Measurements from ENCODE around the gene USP13. TPM values are rescaled to one million over a fixed set of nuclear protein-coding genes. Genes with fewer than 3 reads are reported as not detected.

Gene USP13
- total RNA-seq, 1 donor from 2014 or later: 7.2 TPM

DNA sequence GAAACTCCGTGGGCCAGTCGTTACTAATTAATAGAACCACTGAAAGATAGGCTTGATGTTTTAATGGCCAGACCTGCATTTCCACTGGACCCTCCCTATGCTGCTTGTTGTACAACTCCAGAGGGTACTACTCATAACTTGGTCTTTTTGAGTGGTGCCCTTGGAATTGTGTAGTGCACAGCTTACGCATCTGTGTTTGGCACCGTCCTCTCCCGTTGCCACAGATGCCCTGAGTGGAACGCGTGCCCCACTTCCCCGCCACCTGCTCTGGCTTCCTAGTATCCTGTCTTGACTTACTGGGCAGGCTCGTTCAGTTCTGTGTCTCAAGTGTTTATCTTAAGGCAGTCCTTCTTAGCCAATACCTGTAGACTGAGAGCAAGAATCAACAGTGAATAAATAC, 78.7 kb downstream of the USP13 start:
- intact Hi-C loops (cut with micrococcal nuclease): no loop called here

DNA sequence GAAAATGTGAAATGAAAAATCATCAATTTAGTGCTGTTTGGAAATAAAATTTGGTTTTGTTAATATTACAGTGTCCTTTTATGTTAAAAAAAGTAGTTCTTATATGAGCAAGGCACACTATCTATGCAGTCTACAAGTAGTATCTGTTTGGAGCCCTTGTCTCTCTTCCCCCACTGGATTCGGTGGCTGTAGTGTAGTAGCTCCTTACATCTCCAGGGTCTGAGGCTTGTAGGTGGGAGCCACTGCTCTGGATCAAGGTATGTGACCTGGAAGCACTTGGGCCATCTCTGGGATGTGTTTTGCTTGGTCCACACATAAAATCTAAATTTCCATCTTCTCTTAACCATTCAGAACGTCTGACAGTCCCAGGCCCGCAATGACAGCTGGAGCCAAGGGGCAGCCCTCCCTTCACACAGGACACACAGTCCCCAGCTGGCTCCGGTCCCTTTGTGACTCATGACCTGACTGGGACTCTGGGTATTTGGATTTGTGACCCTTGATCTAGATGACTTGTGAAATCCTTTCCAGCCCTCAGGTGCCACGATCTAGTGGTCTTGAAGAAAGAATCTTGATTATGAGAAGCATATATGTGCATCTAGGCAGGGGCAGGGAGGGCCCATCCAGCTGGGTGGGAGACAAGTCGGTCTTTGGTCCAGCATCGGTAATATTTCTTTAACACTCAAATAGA, 80.0 kb downstream of the USP13 start:
- intact Hi-C loops (cut with micrococcal nuclease): no loop called here

DNA sequence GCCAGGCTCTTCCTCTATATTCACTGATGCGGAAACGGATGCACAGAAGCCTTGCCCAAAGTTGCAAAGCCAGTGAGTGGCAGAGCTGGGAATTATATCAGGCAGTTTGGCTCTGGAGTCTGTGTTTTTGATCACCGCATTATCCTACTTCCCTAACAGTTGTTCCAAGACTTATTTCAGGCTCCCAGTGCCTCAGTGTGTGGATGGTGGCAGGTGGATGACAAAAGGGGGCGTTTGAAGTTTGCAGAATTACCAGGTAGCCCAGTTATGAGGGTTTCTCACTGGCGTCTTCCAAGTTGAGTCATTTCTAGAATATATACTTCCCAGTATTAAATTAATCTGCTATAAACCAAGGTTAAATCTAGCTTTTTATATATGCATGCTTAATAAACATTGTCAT, 81.0 kb downstream of the USP13 start:
- intact Hi-C loops (cut with micrococcal nuclease): no loop called here

DNA sequence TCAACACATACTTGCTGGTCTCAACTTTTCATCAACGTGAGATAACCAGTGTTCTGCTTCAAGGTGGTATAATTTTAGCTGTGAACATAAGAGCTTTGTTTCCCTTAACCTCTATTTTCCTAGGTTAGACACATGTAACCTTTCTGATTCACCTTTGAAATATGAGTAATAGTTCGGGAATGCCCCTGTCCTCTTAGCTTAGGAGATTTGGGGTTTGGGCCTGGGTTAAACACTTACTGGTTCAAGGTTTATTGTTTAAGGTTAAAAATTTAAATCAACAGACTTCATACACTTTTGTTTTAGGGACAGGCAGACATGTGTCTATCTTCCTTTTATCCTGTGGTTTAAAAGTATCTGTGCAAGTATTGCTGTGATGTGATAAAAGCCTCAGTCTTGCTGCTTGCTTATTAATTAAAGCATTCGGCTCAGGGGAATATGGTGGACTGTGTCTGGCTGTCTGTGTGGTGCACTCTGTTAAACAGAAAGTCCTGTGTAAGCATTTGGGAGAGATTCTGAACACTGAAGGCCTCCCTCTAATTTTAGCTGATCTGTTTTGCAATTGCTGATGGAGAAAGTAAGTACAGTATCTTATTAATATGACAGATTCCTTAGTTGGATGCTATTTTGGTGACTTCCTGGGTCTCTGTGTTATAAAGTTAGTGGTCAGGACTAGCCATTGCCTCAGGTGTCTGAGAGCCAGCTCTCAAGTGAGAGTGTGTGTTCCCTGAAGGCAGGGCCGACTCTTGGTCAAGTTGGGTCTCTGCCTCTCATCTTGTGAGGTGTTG, 81.8 kb downstream of the USP13 start:
- intact Hi-C loops (cut with micrococcal nuclease): no loop called here

DNA sequence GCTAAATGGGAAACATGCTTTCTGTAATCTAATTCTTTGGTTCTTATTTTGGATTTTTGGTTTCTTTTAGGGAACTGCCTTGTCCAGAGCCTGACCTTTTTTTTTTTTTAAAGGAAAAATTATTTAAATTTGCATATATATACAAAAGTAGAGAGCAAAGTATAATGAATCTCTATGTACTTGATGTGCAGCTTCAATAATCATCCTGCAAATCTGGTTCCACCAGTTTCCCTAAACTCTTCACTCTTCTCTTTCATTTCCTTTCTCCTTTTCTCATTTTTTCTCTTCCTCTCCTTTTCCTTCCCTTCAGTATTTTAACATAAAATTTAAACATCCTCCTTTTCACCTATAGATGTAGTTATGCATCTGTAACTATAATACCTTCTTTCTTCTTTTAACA, 82.5 kb downstream of the USP13 start:
- intact Hi-C loops (cut with micrococcal nuclease): no loop called here

DNA sequence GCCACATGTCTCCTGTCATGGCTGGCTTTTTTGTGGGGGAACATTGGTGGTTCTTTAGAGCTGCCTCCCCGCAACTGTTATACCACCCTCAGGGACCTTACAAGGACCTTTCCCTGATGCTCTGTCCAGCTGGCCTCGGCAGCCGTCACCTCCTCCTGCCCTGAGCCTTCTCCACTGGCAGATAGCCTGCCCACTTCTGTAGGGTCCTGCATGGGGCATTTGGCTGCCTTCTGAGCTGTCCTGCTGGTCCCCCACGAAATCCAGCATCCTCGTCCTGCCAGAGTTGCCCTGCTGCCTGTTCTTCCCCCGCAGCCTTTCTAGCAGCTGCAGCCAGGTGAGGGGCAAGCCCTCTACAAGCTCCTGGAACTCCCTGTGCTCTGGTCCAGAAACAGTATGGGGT, 86.2 kb downstream of the USP13 start:
- intact Hi-C loops (cut with micrococcal nuclease): no loop called here

DNA sequence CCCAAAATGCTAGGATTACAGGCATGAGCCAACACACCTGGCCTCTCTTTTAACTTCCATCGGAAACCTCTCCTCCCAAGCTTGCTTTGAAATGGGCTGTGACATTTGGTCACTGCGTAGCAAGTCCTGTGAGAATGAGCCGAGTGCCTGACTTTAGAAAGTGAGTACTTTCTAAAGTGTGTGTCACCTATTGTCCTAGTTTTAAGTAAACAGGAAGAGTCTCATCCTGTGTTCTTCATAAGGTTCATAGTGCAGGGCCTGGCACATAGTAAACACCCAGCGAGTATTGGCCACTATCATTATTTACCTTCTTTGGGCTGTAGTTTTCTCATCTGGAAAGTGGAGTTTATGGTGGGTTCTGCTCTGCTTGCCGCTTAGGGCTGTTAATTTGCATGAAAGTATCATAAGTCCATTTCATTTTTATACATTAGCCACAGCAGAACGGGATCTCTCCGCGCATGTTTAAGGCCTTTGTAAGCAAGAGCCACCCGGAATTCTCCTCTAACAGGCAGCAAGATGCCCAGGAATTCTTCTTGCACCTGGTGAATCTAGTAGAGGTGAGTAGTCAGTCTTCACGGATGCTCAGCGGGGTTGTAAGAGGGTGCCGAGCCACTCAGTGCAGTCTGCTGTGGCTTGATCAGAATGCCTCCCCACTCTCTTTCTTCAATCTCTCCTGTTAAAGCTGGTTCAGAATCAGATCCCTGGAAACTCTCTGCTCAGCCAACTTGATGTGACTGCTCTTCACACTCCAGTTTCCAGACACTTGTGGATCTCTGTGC, 87.2 kb downstream of the USP13 start:
- intact Hi-C loops (cut with micrococcal nuclease): loop anchor here (5.0 kb wide), 1 partner anchor 88 kb away; the partner anchor contains the start of gene USP13

DNA sequence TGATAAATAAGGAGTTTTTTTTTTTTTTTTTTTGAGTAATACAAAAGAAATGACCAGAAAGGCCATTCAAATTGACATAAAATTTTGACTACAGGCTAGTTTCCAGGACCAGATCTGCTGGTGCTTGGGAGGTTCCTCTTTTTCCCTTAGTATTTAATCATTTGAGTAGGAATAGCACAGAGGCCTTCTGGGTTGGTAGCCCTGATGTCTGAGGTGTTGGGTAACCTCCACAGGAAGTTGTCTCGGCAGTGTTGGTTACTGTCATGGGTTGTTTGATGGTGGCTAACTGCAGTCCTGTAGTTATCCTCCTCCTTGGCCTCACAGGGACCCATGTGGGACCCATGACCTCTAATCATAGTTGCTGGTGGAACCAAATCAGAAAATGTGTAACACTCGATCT, 91.1 kb downstream of the USP13 start:
- intact Hi-C loops (cut with micrococcal nuclease): loop anchor here (5.0 kb wide), 1 partner anchor 92 kb away; the partner anchor contains the start of gene USP13

DNA sequence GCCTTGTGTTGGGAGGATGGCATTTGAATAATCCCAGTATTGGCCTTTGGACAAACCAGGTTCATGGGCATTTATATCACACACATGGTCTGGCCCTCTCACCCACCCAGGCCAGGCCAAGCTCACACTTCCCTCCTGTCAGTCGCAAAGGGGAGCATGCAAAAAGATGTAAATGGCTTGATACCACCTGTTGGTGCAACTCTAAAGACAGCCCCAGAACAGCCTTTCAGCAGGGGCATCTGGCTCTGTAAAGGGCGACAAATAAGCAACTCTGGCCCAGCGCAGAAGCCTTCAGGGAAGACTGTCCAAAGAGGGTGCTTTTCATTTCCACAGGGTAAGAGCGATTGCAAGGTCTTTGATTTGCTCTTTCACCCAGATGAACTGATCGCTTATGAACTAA, 91.8 kb downstream of the USP13 start:
- intact Hi-C loops (cut with micrococcal nuclease): loop anchor here (5.0 kb wide), 1 partner anchor 92 kb away; the partner anchor contains the start of gene USP13

DNA sequence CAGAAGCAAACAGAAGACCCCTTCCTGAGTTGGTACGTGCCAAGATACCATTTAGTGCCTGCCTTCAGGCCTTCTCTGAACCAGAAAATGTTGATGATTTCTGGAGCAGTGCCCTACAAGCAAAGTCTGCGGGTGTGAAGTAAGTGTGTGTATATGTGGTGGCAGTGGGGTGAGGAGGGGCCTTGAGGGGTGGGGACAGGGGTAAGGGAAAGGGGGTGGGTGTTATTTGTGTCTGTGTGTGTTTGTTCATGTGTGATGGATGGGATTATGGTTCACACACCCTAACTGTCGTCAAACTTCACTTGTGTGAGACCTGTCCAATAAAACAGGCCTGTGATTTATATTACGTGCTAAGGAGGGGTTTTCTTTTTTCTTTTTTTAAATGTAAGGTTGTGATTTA, 92.2 kb downstream of the USP13 start:
- intact Hi-C loops (cut with micrococcal nuclease): no loop called here

DNA sequence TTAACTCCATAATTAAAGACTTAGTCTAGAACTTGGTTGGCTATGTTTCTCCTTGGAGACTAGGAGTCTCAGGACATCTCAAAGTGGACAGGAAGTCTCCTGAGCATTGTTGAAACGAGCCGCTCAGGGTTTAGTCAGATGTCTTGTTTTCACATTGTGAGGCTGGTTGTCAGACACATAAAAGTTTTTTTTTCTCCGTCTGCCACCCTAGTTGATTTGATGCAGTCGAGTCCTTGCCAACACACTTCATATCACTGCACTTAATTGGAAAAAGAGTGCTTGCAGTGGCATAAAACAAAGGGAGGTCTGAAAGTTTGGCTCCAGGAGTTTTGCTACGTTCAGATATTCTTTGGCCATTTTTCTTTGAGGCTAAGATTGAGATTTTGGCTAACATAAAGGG, 92.9 kb downstream of the USP13 start:
- intact Hi-C loops (cut with micrococcal nuclease): no loop called here

DNA sequence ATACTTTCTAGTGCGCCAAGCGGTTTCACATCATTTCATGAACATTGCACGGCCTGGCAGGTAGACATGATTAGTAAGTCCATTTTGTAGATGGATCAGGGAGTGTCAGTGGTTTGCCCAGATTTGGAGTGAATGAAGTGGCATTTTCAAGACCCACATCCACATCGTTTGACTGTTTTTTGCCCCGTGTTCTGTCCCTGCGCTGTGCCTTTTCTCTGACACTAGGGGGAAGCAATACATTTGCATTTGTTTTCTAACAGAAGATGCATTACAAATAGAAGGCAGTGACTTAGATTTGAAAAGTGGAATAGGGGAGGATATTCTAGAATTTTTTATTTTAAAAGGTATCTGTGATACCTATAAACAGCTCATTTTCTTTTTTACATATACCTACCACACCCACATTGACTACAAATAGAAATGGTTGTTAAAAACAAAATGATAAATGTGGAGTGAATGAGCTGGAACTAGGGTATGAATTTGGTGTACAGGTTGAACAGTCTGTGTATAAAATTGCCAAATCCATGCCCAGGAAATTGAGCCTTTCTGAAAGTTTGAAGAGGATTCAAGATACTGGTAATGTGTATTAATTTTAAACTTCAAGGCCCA, 98.0 kb downstream of the USP13 start:
- intact Hi-C loops (cut with micrococcal nuclease): loop anchor here (2.0 to 10.0 kb wide), 2 partner anchors 844 to 1954 kb away; no protein-coding TSS in a partner anchor

DNA sequence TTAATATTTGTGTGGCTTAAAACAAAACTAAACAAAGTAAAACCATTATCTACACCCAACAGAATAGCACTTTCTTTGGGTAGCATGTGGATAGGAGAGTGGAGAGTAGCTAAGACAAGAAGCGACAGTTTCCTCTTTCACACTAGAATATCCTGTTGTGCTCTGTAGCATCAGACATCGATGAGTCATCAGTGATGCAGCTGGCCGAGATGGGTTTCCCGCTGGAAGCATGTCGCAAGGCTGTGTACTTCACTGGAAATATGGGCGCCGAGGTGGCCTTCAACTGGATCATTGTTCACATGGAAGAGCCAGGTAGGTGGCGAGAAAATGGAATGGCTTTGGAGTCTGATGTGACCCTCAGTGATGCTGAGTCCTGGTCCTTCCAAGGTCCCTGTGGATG, 108.1 kb downstream of the USP13 start:
- intact Hi-C loops (cut with micrococcal nuclease): no loop called here

DNA sequence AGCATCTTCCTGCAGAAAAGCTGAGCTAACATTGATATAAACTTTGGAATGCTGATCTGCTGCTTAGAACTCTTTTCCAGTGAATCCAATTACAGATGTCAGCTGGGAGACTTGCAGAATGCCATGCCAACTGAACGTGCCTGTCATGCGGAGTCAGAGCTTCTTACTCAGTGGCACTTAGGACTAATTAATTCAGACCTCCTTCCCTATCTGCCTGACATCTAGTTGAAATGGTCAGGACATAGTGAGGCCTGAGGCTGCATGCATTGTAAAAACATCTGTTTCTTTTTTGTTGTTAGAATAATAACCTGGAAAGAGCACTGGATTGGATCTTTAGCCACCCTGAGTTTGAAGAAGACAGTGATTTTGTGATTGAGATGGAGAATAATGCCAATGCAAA, 112.6 kb downstream of the USP13 start:
- intact Hi-C loops (cut with micrococcal nuclease): no loop called here

DNA sequence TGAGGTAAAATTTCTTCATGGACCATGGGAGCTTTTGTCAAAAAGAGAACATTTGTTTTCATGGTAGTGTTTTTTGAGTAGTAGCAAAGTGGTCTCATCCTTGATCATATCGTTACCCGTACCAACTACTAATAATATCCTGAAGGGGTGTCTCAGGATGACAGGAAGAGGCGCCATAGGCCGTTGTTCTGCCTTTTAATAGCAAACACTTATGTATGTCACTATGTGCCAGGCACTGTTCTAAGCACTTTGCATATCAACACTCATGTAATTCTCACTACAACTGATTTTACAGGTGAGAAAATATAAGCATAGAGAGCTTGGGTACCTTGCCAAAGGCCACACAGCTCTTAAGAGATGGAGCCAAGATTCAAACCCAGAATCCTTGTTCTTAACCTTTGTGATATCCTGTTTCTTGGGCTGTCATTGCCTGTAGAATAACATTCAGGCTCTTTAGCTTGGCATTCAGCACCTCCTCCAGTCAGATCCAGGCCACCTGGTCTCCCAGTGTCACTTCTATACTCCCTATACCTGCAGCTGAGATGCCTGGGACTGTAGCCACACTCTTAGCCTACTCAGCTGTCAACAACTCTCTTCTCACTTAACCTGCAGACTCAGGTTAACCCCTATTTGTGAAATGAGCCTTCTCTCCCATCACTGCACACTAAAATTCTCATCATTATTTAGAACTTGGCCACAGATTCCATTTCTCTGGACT, 113.7 kb downstream of the USP13 start:
- intact Hi-C loops (cut with micrococcal nuclease): no loop called here

DNA sequence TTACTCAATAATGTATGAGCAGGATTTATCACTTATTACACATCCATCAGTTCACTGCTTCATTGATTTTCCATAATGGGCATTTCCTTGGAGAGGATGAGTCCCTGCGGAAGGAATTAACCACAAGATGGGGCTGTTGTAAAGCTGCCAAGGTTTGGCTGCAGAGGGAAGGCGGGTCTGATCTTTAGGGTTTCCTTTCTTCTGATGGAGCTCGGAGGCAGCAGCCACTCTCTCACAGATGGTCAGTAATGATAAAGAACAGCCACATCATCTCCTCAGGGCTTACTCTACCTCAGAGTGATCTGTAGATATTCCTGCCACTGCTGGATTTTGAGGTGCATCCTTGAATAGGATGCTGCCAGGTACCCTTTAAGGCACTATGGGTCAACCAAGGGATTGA, 115.2 kb downstream of the USP13 start:
- intact Hi-C loops (cut with micrococcal nuclease): no loop called here

DNA sequence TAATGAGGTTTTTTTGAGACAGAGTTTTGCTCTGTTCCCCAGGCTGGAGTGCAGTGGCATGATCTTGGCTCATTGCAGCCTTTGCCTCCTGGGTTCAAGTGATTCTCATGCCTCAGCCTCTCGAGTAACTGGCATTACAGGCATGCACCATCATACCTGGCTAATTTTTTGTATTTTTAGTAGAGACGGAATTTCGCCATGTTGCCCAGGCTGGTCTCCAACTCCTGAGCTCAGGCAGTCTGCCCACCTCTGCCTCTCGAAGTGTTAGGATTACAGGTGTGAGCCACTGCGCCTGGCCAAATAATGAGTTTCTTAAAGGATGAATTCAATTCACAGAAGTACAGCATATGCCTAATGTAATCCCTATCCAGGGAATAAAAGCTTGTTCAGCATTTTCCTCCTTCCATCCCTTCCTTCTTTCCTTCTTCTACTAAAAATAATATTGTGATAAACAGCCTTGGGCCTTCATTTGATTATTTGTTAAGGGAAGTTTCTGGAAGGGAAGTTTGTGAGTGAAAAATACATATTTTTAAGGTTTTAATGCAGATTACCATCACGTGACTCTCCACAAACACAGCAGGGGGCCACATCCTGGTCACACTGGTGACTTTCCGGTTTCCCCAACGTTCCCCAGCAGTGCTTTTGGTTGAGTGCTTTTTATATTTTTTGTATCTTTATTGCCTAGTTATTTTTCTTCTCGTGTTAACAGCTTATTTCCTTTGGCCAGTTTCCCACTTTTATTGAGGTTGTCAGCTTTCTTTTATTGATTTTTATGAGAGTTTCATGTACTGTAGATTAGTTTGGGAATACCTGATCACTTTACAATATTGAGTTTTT, 116.8 kb downstream of the USP13 start:
- intact Hi-C loops (cut with micrococcal nuclease): no loop called here

DNA sequence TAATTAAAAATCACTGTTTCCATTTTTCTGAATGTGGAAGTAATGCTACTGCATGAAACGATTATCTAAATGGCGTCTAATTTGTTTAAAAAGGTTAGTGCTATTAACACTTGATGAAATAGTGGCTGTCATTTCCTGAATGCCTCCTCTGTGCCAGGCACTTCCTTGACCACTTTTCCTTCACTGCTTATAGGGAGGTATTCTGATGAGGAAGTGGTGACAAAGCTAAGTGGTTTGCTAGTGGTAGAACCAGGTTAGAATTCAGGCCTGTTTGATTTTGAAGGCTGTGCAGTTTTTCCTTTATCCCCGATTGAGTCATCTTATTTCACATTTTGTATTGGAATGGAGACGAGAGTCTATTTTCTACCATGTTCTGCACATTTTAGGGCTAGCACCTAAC, 119.0 kb downstream of the USP13 start:
- intact Hi-C loops (cut with micrococcal nuclease): no loop called here

DNA sequence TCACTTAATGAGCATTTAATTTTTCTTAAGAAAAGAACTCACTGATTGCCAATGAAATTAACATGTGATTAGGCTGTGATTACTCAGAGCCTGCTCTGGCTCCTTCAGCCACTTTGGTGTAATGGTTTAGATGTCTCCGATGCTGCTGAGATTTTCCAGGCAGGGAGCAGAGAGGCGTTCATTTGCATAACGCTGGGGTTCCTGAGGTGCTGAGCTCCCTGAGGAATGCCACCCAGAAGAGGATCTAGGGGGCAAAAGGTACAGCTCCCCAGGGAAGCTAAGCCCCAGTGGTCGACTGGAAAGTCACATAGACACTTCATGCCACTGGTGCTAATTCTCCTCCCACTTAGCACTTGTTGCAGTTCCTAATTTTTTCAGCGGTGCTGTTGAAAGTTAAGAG, 119.5 kb downstream of the USP13 start:
- intact Hi-C loops (cut with micrococcal nuclease): no loop called here
